Bronchial epithelial cell (primary cell): ENCODE data around the gene VMP1. TPM values are rescaled to one million over a fixed set of nuclear protein-coding genes. Genes with fewer than 3 reads are reported as not detected.

Experiments used
- DNase-seq: peaks from one replicate; pipeline ENCODE4 v3.0.0-alpha.2; 2010; ENCODE audit warnings: low read depth
- FAIRE-seq: peaks from 2 replicates; lab custom pipeline; 2011; peaks lifted over from hg19 to GRCh38; lab: Jason Lieb, UNC
- H3K27me3 ChIP-seq: 2 replicates; pipeline ENCODE4 v1.5.1; 2011; ENCODE audit warnings: low read length; ENCODE audit not compliant: control insufficient read depth, insufficient read depth
- H3K36me3 ChIP-seq: 2 replicates; pipeline ENCODE4 v1.5.1; 2011; ENCODE audit warnings: low read length; ENCODE audit not compliant: control insufficient read depth, insufficient read depth
- H3K4me3 ChIP-seq: 2 replicates; pipeline ENCODE4 v1.5.1; 2011; ENCODE audit warnings: mild to moderate bottlenecking, low read depth, low read length, control low read depth
- CTCF ChIP-seq: IDR thresholded peaks from 2 replicates; pipeline ENCODE4 v1.5.1; 2011; ENCODE audit warnings: mild to moderate bottlenecking, moderate library complexity, low read length, control low read depth, inconsistent platforms; ENCODE audit not compliant: insufficient read depth, severe bottlenecking
- total RNA-seq: library from RNA; depleted of rRNA; stranded (reverse); fragments of >200 nt; gene quantifications from 2 replicates; pipeline ENCODE4 v1.2.1, GENCODE V29; 2014

The VMP1 gene
- total RNA-seq, 1 donor from 2014 or later, result 120 TPM

GRCh38 chr17:59811209-59811608 lies 103.8 kb downstream of the VMP1 start:
- H3K27me3 ChIP-seq, result no peaks in the 10 kb centered on the region
- TF ChIP-seq CTCF, result no peak
- DNase-seq (no peak), FAIRE-seq (no peak)
- H3K36me3 ChIP-seq, result peaks cover 1% of the 10 kb centered on the region
- H3K4me3 ChIP-seq, result no peak overlapping the region

DNA sequence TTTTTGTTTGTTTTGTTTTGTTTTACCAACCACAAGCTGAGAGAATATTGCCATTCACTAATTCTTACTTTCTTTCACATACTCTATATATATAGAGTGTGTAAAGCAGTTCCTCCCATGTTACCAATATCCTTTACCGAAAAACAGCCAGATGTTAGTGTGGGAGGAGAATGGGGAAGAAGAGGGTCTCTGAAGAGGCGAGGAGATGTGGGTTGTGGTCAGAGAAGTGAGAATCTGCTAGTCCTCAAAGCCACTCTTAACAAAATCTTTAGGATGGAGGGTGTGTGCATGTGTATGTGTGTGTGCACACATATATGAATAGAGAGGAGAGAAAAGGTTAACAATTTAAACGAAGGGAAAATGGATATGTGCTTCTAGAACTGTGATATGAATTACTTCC lies 104.7 kb downstream of the VMP1 start:
- DNase-seq, result no peak
- peaks cover 1% of the 10 kb centered on the region for H3K36me3 ChIP-seq
- no peak overlapping the region for H3K4me3 ChIP-seq
- TF ChIP-seq CTCF, result no peak
- FAIRE-seq, result no peak
- no peaks in the 10 kb centered on the region for H3K27me3 ChIP-seq

DNA sequence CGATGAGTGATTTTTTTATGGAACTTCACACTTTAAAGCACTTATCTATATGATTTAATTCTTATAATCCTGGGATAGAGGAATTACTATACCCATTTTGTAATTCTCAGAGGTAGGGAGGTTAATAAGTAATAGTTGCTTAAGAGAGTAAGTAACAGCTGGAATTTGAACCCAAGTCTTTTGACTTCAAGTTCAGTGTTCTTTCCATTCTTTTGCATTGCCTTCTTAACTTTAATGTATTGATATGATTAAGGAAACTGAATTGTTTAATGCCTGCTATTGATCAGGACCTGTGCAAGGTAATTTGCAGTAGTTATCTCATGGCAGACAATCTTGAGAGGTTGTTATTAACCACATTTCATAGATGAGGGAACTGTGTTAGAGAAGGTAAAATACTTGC lies 106.8 kb downstream of the VMP1 start:
- TF ChIP-seq CTCF, result no peak
- no peak for DNase-seq
- H3K27me3 ChIP-seq, result no peaks in the 10 kb centered on the region
- no peak for FAIRE-seq
- peaks cover 1% of the 10 kb centered on the region for H3K36me3 ChIP-seq
- H3K4me3 ChIP-seq, result no peak overlapping the region

- DNase-seq, result no peak
- FAIRE-seq, result no peak
- no peaks in the 10 kb centered on the region for H3K27me3 ChIP-seq
- TF ChIP-seq CTCF, result no peak
- no peak overlapping the region for H3K4me3 ChIP-seq
- peaks cover 1% of the 10 kb centered on the region for H3K36me3 ChIP-seq
These were observed 107.2 kb downstream of the VMP1 start for GRCh38 chr17:59814685-59815084.

- H3K27me3 ChIP-seq, result no peaks in the 10 kb centered on the region
- TF ChIP-seq CTCF, result no peak
- H3K4me3 ChIP-seq, result no peak overlapping the region
- H3K36me3 ChIP-seq, result peaks cover 1% of the 10 kb centered on the region
- DNase-seq (no peak), FAIRE-seq (no peak)
These were observed 108.5 kb downstream of the VMP1 start for GRCh38 chr17:59815965-59816364.
